AML-193 (cell line): ENCODE results near the gene OR10R2.
A peak's percentile ranks its signal among the peaks of the same experiment; 100 is the strongest.

Experiments
- DNase-seq, 2 experiments: peaks; one replicate each; lab custom pipeline; 2025; lab: John Stamatoyannopoulos, UW

OR10R2 gene

DNA sequence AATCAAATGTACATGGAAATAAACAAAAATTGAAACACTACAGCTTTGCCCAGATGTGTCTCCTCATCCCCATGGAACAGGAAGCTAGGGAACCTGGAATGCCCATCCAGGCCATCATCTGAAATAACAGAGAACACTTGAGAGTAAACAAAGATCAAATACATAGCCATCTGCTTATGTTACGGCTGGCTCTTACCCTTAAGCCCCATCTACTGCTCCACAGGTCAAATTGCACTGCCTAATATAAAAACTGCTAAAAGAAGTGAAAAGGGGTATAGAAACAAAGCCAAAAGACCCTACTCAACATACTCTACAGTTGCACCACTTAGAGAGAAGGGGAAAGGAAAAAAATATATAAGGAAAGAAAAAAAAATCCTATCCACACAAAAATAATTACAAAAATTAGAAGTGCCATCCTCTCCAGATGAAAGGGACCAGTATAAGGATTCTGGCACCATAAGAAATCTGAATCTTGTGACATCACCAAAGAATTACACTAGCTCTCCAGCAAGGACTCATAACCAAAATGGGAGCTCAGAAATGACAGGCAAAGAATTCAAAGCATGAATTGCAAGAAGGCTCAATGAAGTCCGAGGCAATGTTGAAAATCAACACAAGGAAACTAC is 55.3 kb downstream of the OR10R2 start:
- peak; percentile 44 to 49 for DNase-seq
